ENCODE measurements around the gene UBL7. TPM values are rescaled to one million over a fixed set of nuclear protein-coding genes. Genes with fewer than 3 reads are reported as not detected.

Gene UBL7
- total and polyA plus RNA-seq, 4 donors: 12.7 to 19.5 (median 18.2) TPM

DNA sequence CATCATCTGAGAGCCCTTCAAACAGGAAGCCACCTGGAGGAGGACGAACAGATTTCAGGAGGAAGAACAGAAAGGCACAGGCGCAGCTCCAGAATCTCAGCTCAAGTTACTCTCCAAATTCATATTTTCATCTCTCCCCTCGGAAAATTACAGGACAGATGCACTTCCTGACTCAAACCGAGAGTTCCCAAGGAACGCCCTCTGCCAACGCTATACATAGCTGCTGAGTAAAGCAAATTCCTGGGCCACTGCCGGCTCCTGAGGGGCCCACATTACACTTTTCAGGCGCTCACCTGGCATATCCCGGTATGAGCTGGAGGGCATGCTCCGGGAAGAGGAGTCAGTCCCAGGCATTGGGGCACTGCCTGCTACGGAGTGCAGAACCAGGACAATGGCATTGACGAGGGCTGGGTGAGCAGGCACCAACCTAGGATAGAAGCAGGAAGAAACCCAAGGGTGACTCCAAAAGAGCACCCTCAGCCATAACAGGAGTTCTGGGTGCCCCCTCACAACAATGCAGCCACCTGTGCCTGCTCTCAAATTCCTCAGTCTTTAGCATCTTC, 11.2 kb downstream of the UBL7 start:
- no peak for DNase-seq (ENCODE audit: low spot score)
- no peaks in the 10 kb centered on the region for H3K27me3 ChIP-seq (ENCODE audit: control insufficient read depth in 4 of 4, insufficient read depth in 4 of 4, low read length in 3 of 4)
- H3K4me1 ChIP-seq (ENCODE audit: control insufficient read depth in 4 of 4, insufficient read depth in 4 of 4, low read length in 3 of 4): peaks cover 16 to 24% (median 21%) of the 10 kb centered on the region in 4 donors
- no peaks in the 10 kb centered on the region for H3K9me3 ChIP-seq (ENCODE audit: control insufficient read depth in 4 of 4, low read length in 3 of 4)
- H3K27ac ChIP-seq (ENCODE audit: low read depth in 1 of 2, low read length in 2 of 2): no peak overlapping the region
- 94% methylated on average over 12 of the region's 12 CpGs for WGBS
- peaks cover 5 to 58% (median 38%) of the 10 kb centered on the region in 4 donors for H3K36me3 ChIP-seq (ENCODE audit: control insufficient read depth in 4 of 4, insufficient read depth in 3 of 4, low read depth in 1 of 4, low read length in 3 of 4)
- no peak overlapping the region for H3K9ac ChIP-seq (ENCODE audit: low read depth in 1 of 2, low read length in 2 of 2)
- TF ChIP-seq, protein P1, sequence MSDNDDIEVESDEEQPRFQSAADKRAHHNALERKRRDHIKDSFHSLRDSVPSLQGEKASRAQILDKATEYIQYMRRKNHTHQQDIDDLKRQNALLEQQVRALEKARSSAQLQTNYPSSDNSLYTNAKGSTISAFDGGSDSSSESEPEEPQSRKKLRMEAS (IDR thresholded peaks at IDR 0.05): no peak
- TF ChIP-seq HNF4A (conservative IDR thresholded peaks at IDR 0.05) (no peak), FOXA2 (IDR thresholded peaks at IDR 0.05) (no peak), RXRA (IDR thresholded peaks at IDR 0.05) (no peak), HNF4G (IDR thresholded peaks at IDR 0.05) (no peak), GABPA (IDR thresholded peaks at IDR 0.05 in 1 of 2, conservative IDR thresholded peaks at IDR 0.05 in 1 of 2) (no peak), SP1 (IDR thresholded peaks at IDR 0.05) (no peak), FOXA1 (IDR thresholded peaks at IDR 0.05) (no peak), EGR1 (IDR thresholded peaks at IDR 0.05; ENCODE audit: low read depth in 2 of 2) (no peak), NR2F2 (IDR thresholded peaks at IDR 0.05) (no peak), YY1 (IDR thresholded peaks at IDR 0.05) (no peak), TAF1 (conservative IDR thresholded peaks at IDR 0.05) (no peak), JUND (IDR thresholded peaks at IDR 0.05) (no peak)
- TF ChIP-seq, protein P2, sequence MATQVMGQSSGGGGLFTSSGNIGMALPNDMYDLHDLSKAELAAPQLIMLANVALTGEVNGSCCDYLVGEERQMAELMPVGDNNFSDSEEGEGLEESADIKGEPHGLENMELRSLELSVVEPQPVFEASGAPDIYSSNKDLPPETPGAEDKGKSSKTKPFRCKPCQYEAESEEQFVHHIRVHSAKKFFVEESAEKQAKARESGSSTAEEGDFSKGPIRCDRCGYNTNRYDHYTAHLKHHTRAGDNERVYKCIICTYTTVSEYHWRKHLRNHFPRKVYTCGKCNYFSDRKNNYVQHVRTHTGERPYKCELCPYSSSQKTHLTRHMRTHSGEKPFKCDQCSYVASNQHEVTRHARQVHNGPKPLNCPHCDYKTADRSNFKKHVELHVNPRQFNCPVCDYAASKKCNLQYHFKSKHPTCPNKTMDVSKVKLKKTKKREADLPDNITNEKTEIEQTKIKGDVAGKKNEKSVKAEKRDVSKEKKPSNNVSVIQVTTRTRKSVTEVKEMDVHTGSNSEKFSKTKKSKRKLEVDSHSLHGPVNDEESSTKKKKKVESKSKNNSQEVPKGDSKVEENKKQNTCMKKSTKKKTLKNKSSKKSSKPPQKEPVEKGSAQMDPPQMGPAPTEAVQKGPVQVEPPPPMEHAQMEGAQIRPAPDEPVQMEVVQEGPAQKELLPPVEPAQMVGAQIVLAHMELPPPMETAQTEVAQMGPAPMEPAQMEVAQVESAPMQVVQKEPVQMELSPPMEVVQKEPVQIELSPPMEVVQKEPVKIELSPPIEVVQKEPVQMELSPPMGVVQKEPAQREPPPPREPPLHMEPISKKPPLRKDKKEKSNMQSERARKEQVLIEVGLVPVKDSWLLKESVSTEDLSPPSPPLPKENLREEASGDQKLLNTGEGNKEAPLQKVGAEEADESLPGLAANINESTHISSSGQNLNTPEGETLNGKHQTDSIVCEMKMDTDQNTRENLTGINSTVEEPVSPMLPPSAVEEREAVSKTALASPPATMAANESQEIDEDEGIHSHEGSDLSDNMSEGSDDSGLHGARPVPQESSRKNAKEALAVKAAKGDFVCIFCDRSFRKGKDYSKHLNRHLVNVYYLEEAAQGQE (IDR thresholded peaks at IDR 0.05): no peak
- TF ChIP-seq, protein P3, sequence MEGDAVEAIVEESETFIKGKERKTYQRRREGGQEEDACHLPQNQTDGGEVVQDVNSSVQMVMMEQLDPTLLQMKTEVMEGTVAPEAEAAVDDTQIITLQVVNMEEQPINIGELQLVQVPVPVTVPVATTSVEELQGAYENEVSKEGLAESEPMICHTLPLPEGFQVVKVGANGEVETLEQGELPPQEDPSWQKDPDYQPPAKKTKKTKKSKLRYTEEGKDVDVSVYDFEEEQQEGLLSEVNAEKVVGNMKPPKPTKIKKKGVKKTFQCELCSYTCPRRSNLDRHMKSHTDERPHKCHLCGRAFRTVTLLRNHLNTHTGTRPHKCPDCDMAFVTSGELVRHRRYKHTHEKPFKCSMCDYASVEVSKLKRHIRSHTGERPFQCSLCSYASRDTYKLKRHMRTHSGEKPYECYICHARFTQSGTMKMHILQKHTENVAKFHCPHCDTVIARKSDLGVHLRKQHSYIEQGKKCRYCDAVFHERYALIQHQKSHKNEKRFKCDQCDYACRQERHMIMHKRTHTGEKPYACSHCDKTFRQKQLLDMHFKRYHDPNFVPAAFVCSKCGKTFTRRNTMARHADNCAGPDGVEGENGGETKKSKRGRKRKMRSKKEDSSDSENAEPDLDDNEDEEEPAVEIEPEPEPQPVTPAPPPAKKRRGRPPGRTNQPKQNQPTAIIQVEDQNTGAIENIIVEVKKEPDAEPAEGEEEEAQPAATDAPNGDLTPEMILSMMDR (IDR thresholded peaks at IDR 0.05; ENCODE audit: low read depth, low read length, missing input control): no peak
- H3K4me3 ChIP-seq (ENCODE audit: low read depth in 1 of 3, low read length in 3 of 3): no peak overlapping the region

DNA sequence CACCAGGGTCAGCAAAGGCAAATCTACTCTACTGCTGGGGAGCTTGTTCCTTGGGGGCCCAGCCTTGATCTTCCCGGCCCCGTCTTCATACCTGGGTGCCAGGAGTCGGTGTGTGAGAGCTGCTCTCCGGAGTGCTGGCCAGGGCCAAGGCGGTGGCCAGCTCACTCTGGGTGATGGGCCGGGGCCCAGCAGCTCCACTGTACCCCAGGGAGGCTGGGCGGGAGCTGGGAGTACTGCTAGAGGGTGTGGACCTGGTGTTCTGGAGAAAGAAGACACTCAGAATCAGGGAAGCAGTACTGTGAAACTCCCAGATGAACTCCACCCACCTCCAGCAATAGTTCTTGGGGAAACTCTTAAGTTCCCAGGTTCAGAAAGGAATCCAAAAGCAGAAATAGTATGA, 11.9 kb downstream of the UBL7 start:
- H3K27ac ChIP-seq (ENCODE audit: low read depth in 1 of 2, low read length in 2 of 2): no peak overlapping the region
- H3K9ac ChIP-seq (ENCODE audit: low read depth in 1 of 2, low read length in 2 of 2): no peak overlapping the region
- peaks cover 5 to 55% (median 38%) of the 10 kb centered on the region in 4 donors for H3K36me3 ChIP-seq (ENCODE audit: control insufficient read depth in 4 of 4, insufficient read depth in 3 of 4, low read depth in 1 of 4, low read length in 3 of 4)
- no peak overlapping the region for H3K4me3 ChIP-seq (ENCODE audit: low read depth in 1 of 3, low read length in 3 of 3)
- no peaks in the 10 kb centered on the region for H3K27me3 ChIP-seq (ENCODE audit: control insufficient read depth in 4 of 4, insufficient read depth in 4 of 4, low read length in 3 of 4)
- H3K9me3 ChIP-seq (ENCODE audit: control insufficient read depth in 4 of 4, low read length in 3 of 4): no peaks in the 10 kb centered on the region
- no peak for TF ChIP-seq EGR1 (IDR thresholded peaks at IDR 0.05; ENCODE audit: low read depth in 2 of 2)
- TF ChIP-seq TAF1 (conservative IDR thresholded peaks at IDR 0.05): no peak
- no peak for TF ChIP-seq SP1 (IDR thresholded peaks at IDR 0.05)
- TF ChIP-seq HNF4A (conservative IDR thresholded peaks at IDR 0.05): no peak
- TF ChIP-seq RXRA (IDR thresholded peaks at IDR 0.05): no peak
- TF ChIP-seq HNF4G (IDR thresholded peaks at IDR 0.05): no peak
- TF ChIP-seq, protein P2 (IDR thresholded peaks at IDR 0.05): no peak
- TF ChIP-seq RAD21 (IDR thresholded peaks at IDR 0.05): no peak
- TF ChIP-seq, protein P4, sequence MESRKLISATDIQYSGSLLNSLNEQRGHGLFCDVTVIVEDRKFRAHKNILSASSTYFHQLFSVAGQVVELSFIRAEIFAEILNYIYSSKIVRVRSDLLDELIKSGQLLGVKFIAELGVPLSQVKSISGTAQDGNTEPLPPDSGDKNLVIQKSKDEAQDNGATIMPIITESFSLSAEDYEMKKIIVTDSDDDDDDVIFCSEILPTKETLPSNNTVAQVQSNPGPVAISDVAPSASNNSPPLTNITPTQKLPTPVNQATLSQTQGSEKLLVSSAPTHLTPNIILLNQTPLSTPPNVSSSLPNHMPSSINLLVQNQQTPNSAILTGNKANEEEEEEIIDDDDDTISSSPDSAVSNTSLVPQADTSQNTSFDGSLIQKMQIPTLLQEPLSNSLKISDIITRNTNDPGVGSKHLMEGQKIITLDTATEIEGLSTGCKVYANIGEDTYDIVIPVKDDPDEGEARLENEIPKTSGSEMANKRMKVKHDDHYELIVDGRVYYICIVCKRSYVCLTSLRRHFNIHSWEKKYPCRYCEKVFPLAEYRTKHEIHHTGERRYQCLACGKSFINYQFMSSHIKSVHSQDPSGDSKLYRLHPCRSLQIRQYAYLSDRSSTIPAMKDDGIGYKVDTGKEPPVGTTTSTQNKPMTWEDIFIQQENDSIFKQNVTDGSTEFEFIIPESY (IDR thresholded peaks at IDR 0.05): no peak
- TF ChIP-seq FOXA2 (IDR thresholded peaks at IDR 0.05): no peak
- no peak for TF ChIP-seq JUND (IDR thresholded peaks at IDR 0.05)
- no peak for DNase-seq (ENCODE audit: low spot score)
- WGBS: 97% methylated on average over 7 of the region's 7 CpGs
- peaks cover 21 to 31% (median 28%) of the 10 kb centered on the region in 4 donors for H3K4me1 ChIP-seq (ENCODE audit: control insufficient read depth in 4 of 4, insufficient read depth in 4 of 4, low read length in 3 of 4)
